Panc1 (cell line): ENCODE measurements around the gene SPTBN1. TPM values are rescaled to one million over a fixed set of nuclear protein-coding genes. Genes with fewer than 3 reads are reported as not detected.

ENCODE experiments used
- ATAC-seq: fragments of 200-7000 bp; cut with Tn5 transposase; 2 replicates; pipeline ENCODE4 v1.9.1; 2020; ENCODE audit warnings: mild to moderate bottlenecking, moderate library complexity
- BruUV-seq: library from RNA; stranded (reverse); fragments of 400-500 nt; replicated peaks from 2 replicates; lab custom pipeline; 2021; lab: Mats Ljungman, UMichigan
- CTCF ChIA-PET: fragments of 300-600 bp; sonication (Branson Sonifier 250); formaldehyde crosslinking; loops from one replicate; lab custom pipeline; 2022; ENCODE audit warnings: antibody characterized with exemption; lab: Charles Lee
- POLR2A ChIA-PET: fragments of 300-600 bp; sonication (Branson Sonifier 250); formaldehyde crosslinking; loops from one replicate; lab custom pipeline; 2022; ENCODE audit warnings: antibody characterized with exemption; lab: Charles Lee
- DNase-seq: peaks from one replicate; pipeline ENCODE4 v3.0.0-alpha.2; 2010; ENCODE audit warnings: low read depth, low spot score
- H3K27ac ChIP-seq: 2 replicates; pipeline ENCODE4 v1.5.1; 2011; ENCODE audit warnings: mild to moderate bottlenecking, low read length, inconsistent platforms
- H3K27me3 ChIP-seq: fragments of 200-500 bp; sonication (Bioruptor generic); 2 replicates; pipeline ENCODE4 v1.6.0; 2014; ENCODE audit warnings: low read length, inconsistent platforms; ENCODE audit not compliant: control insufficient read depth, insufficient read depth
- H3K36me3 ChIP-seq: fragments of 200-500 bp; sonication (Bioruptor generic); 2 replicates; pipeline ENCODE4 v1.5.1; 2014; ENCODE audit warnings: inconsistent platforms, mild to moderate bottlenecking, low read length, moderate library complexity; ENCODE audit not compliant: control insufficient read depth, insufficient read depth
- H3K4me1 ChIP-seq: 2 replicates; pipeline ENCODE4 v1.5.1; 2011; ENCODE audit warnings: inconsistent platforms, mild to moderate bottlenecking, low read length, moderate library complexity; ENCODE audit not compliant: control insufficient read depth, insufficient read depth
- H3K4me3 ChIP-seq, 2 experiments: 2 replicates each; pipeline ENCODE4 v1.5.1; 2011 to 2012; ENCODE audit warnings: low read depth in 2 of 2, low read length in 2 of 2, mild to moderate bottlenecking in 2 of 2, inconsistent platforms in 1 of 2, moderate library complexity in 1 of 2
- H3K9me3 ChIP-seq: fragments of 200-500 bp; sonication (Bioruptor generic); 2 replicates; pipeline ENCODE4 v1.5.1; 2014; ENCODE audit warnings: low read depth, mild to moderate bottlenecking, inconsistent platforms, low read length, moderate library complexity; ENCODE audit not compliant: control insufficient read depth, insufficient read depth
- CTCF ChIP-seq: fragments of 450-650 bp; IDR thresholded peaks from 2 replicates; pipeline ENCODE4 v1.5.1; 2017; ENCODE audit warnings: mild to moderate bottlenecking
- POLR2AphosphoS5 ChIP-seq: IDR thresholded peaks from 2 replicates; pipeline ENCODE4 v1.6.1; 2012; ENCODE audit warnings: mild to moderate bottlenecking, low read depth, low read length, moderate library complexity
- REST ChIP-seq, 2 experiments: IDR thresholded peaks; 2 replicates each; pipeline ENCODE4 v1.6.1; 2011 to 2012; ENCODE audit warnings: low read depth in 2 of 2, control low read depth in 1 of 2, low read length in 1 of 2, mild to moderate bottlenecking in 1 of 2, moderate library complexity in 1 of 2; ENCODE audit not compliant: insufficient read depth in 1 of 2
- SIN3A ChIP-seq: IDR thresholded peaks from 2 replicates; pipeline ENCODE4 v1.6.1; 2012; ENCODE audit warnings: low read depth, mild to moderate bottlenecking, low read length, moderate library complexity, borderline replicate concordance; ENCODE audit not compliant: insufficient read depth
- TCF7L2 ChIP-seq: IDR thresholded peaks from 2 replicates; pipeline ENCODE4 v1.6.1; 2011; ENCODE audit warnings: mild to moderate bottlenecking, low read depth, low read length, inconsistent platforms
- in situ Hi-C: cut with HindIII; loops from 2 replicates; pipeline ENCODE4 v1.10.0; 2016; ENCODE audit warnings: low sequenced_read_pairs, low pct_unique_long_range_greater_than_20kb
- intact Hi-C: fragments of 100-400 bp; cut with micrococcal nuclease; formaldehyde crosslinking; loops from one replicate; pipeline ENCODE4 v1.10.0; 2022; ENCODE audit not compliant: unreplicated experiment
- total RNA-seq: library from RNA; stranded (reverse); gene quantifications from one replicate; pipeline ENCODE4 v1.2.1, GENCODE V29; 2021; ENCODE audit not compliant: unreplicated experiment

The SPTBN1 gene
- total RNA-seq, 1 experiment from 2014 or later, result 169 TPM

GRCh38 chr2:54593249-54593648 is 137.1 kb downstream of the SPTBN1 start:
- in situ Hi-C loops (no loop called here), intact Hi-C loops (no loop called here)
- no TSS peak for BruUV-seq
- Histone ChIP-seq H3K4me3 (no peak overlapping the region), H3K36me3 (no peaks in the 10 kb centered on the region), H3K9me3 (no peaks in the 10 kb centered on the region), H3K4me1 (peaks cover 18% of the 10 kb centered on the region), H3K27ac (no peak overlapping the region), H3K27me3 (no peaks in the 10 kb centered on the region)
- no peak for DNase-seq
- CTCF ChIA-PET, result no interaction called here
- no peak for ATAC-seq
- POLR2A ChIA-PET, result no interaction called here
- TF ChIP-seq POLR2AphosphoS5 (no peak), REST (IDR thresholded peaks at IDR 0.05; ENCODE audit: insufficient read depth in 1 of 2, low read depth in 2 of 2, low read length in 1 of 2) (no peak), TCF7L2 (no peak), CTCF (no peak), SIN3A (no peak)

DNA sequence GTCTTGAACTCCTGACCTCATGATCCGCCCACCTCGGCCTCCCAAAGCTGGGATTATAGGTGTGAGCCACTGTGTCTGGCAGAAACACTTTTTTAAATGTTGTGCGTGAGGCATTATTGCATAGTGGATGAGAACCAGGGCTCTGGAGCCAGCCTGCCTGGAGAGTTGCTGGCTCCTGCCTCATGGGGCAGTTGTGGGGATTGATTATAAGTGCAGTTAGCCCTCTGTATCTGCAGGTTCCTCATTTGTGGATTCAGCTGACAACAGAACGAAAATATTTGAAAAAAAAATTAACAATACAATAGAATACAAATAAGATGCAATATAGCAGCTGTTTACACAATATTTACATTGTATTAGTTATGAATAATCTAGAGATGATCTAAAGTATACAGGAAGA is 137.9 kb downstream of the SPTBN1 start:
- Histone ChIP-seq H3K27ac (no peak overlapping the region), H3K4me3 (no peak overlapping the region), H3K27me3 (no peaks in the 10 kb centered on the region), H3K9me3 (no peaks in the 10 kb centered on the region), H3K4me1 (peaks cover 12% of the 10 kb centered on the region), H3K36me3 (no peaks in the 10 kb centered on the region)
- no TSS peak for BruUV-seq
- no peak for TF ChIP-seq CTCF
- TF ChIP-seq POLR2AphosphoS5, result no peak
- no peak for TF ChIP-seq REST (IDR thresholded peaks at IDR 0.05; ENCODE audit: insufficient read depth in 1 of 2, low read depth in 2 of 2, low read length in 1 of 2)
- no peak for TF ChIP-seq SIN3A
- TF ChIP-seq TCF7L2, result no peak
- CTCF ChIA-PET, result no interaction called here
- DNase-seq (no peak), ATAC-seq (no peak)
- intact Hi-C loops, result no loop called here
- in situ Hi-C loops, result no loop called here
- POLR2A ChIA-PET, result no interaction called here
